Right ventricle myocardium superior (tissue), 1 donor: Measurements from ENCODE around the gene RNF144B. TPM values are rescaled to one million over a fixed set of nuclear protein-coding genes. Genes with fewer than 3 reads are reported as not detected.

ENCODE experiments used
- ATAC-seq: fragments of 200-7000 bp; cut with Tn5 transposase; one replicate; pipeline ENCODE4 v1.9.1; 2020; ENCODE audit warnings: mild to moderate bottlenecking; ENCODE audit not compliant: poor library complexity
- DNase-seq: peaks from one replicate; pipeline ENCODE4 v3.0.0-alpha.2; 2020
- intact Hi-C: fragments of 100-400 bp; cut with DNase I; formaldehyde crosslinking; loops from one replicate; pipeline ENCODE4 v1.11.2; 2022
- total RNA-seq: library from RNA; stranded (reverse); fragmentation: NEBNext Ultra II Directional; extraction: Animal tissue kit (Norgen Biotek cat#: 25700); gene quantifications from one replicate; pipeline ENCODE4 v1.2.1, GENCODE V29; 2021
- donor health status: DM: no; HTN: yes; CAD: no; lungs with severe emphysema.

Gene RNF144B
- total RNA-seq, 1 donor from 2014 or later, result 17.1 TPM

DNA sequence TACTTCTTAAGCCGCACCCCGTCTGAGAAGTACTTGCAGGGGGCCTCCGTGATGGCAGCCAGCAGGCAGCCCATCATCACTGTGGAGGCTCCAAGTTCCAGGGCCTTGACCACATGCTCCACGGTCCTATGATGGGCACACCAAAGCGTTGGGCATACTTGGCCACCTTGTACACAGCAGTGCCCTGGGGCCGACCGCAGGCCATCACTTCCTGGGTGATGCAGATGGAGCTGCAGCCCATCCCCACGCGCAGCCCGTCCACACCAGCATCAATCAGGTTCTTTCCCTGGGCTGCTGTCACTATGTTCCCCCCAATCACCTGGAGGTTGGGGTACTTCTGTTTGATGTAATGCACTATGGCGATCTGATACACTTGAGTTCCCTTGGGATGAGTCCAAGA is 19.8 kb upstream of the RNF144B start:
- intact Hi-C loops, result no loop called here
- ATAC-seq (no peak), DNase-seq (no peak)

DNA sequence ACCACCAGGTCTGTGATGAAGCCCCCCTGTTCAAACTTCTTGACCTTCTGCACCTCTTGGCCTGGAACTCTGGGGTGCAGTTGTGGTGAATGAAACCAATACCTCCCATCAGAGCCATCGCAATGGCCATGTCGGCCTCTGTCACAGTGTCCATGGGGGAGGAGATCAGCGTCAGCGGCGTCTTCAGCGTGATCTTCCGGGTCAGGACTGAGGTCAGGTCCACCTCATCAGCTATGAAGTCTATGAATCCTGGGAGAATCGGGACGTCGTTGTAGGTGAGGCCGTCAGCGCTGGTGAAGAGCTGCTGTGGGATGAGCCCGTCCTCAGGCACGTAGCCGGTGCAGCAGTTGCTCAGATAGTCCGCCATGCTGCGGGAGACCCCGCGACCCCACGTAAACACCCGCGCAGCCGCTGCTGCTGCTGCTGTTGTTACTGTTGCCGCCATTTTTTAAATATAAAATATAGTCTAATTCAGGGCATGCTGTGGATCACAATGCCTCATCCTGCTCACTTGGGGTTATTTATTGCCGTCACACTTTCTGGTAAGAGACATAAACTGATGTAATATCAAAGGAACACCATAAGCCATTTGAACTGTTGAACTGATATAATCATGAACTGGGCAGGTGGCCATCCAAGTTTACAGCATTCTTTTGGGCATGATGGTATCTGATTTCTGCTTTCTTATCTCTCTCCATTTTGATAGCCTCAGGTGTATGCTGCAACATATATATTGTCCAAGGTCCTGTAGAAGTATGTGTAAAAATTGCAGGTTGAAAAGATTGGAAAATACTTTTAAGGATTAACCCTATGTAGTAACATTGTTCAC is 18.7 kb upstream of the RNF144B start:
- intact Hi-C loops, result no loop called here
- no peak for ATAC-seq
- DNase-seq, result no peak

DNA sequence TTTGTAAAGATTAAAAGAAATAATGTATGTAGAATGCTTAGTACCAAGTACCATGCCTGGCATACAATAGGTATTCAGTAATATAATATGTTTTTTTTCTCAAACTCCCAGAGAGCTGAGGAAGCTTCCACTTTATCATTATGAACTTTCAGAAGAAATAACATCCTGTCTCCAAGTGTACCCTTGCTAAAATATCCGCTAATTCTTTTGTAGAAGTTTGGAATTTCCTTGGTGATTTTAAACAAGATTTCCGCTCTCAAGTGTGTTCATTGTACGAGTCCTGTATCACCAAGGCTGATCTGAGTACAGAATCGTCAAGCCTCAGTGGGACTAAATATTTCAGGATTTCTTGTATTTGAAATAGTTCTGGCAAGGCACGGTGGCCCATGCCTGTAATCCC is 16.1 kb upstream of the RNF144B start:
- intact Hi-C loops, result no loop called here
- ATAC-seq, result peak; percentile 29
- no peak for DNase-seq

DNA sequence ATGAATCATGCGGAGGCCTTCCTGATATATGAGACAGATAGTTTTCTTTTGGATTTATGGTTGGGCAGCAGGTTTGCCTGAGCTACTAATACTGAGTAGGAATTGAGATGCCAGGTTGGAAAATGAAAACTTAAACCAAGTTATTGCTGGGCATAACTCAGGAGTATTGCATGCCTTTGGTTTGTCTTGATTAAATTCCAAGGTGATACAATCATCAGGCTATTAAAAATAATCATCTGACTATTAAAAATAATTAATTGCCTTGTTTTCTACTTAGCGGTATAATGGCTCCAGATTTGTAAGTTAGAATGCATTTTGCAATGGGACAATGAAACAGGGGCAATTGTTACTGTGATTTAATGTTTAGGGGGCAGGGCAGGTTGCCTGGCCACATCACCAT is 15.5 kb upstream of the RNF144B start:
- intact Hi-C loops, result no loop called here
- no peak for ATAC-seq
- no peak for DNase-seq

DNA sequence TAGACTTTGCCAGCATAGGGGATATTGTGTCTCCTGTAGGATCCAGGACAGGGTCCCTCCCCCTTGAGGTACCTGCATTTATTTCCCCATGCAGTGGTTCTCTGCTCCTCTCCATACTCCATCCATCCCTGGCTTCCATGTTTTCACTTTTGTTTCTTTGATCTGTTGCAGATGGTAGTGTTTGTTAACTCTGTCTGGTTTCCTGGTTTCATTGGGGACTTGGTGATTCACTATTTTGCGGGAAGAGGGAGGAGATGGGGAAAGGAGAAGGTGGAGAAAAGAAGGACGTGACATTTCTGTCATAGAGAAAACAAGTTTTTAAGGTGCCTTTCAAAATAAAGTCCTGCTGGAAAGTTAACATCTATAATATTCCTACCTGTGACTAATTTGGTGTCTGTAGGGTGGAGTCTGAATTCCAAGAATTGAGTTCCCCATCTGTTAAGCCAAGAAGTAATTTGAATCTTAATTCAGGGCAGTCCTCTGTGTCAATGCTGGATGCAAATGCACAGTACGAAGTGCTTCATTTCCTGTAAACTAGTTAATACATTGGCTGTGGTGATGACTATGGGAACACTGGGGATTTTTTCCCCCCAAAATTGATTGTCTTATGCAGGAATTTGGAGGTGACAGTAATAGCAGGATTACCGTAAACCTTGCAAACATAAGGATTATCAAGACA is 6.9 kb upstream of the RNF144B start:
- ATAC-seq (no peak), DNase-seq (no peak)
- intact Hi-C loops, result no loop called here

DNA sequence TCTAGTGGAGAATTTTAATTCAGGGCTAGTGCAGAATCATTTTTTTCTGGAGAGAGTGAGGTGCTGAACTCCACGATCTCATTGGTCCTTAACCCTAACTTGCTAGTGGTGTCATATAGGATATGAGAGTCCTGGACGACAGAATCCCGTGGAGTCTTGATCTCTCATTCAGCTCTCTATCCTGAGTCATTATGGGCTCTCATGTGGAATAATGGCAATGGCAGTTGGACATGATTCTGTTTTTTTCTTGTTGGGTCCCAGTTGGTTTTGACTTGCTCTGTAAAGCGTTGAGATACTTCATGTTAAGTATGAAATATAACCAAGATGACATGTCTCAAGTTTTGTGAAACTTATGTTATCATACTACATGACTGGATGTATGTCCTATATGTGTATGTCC is 6.3 kb upstream of the RNF144B start:
- DNase-seq (no peak), ATAC-seq (no peak)
- intact Hi-C loops, result no loop called here

DNA sequence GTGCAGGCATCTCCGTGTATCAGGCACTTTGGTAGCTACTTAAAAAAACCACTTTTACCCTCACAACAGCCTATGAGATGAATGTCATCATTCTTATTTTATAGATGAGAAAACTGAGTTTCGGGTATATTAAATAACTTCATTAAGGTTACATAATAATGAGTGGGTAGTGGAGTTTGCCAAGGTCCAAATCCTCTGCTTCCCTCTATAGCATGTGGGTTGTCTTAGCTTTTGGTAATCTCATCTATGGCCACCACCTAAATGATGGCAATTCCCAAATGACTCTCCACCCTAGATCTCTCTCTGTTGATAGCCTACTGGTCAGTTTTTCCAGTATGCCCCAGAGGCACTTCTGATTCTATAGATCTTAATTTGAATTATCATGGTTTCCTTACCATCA is 3.7 kb upstream of the RNF144B start:
- intact Hi-C loops, result no loop called here
- no peak for DNase-seq
- ATAC-seq, result no peak

DNA sequence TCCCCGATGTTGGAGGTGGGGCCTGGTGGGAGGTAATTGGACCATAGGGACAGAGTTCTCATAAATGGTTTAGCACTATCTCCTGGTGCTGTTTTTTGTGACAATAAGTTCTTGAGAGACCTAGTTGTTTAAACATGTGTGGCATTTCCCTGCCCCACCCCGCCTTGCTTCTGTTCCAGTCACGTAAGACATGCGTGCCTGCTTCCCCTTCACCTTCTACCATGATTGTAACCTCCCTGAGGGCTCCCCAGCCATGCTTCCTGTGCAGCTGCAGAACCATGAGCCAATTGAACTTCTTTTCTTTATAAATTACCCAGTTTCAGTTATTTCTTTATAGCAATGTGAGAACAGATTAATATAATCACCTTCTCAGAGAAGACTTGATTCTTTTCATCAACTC is 2.5 kb upstream of the RNF144B start:
- ATAC-seq (no peak), DNase-seq (no peak)
- intact Hi-C loops, result no loop called here

DNA sequence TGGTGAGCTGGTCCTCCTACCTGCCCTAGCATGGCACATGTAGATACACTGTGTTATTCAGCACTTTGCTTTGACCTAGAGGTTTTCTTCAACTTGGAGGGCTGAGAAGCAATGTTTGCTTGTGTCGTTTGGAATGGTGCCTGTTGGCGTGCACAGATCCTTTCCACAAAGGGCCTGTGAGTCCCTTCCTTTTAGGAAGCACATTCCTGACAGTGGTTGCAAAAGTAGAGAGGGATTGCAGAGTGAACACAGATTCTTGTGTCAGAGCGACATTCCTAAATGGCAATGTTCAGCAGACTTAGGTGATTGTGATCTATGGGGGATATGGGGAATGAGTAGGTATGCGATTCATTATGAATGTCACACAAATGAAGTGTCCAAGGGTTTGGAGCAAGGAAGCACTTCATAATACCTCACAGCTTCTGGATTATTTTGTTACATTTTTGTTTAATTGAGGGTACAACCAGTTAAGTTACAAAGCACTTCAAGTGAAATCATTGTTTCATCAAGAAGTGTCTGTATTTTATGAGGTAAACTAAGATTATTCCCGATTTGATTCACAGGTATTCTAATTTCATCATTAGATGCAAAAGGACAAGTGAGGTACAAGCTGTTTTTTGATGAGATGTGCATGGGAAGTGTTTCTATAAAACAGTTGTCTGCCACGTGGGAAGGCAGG is 713 bp upstream of the RNF144B start:
- peak; percentile 18 for ATAC-seq
- no peak for DNase-seq
- intact Hi-C loops, result no loop called here

DNA sequence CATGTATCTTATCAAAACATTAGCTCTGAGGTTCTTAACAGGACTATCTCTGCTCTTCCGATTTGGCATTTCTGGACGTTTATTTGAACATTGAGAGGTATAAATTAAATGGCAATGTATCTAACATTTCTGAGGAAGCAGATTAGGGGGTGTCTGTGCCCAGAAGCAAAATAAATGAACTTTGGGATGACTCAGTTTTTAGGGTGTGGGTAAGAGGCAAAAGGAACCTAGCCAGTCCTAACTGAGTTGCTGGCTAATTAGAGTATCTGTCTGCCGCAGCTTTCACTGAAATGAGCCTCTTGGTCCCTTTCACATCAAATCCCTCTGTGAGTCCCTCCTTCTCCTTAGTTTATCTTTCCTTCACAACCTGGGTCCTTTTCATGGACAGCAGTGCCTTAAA is 1.1 kb downstream of the RNF144B start:
- DNase-seq (no peak), ATAC-seq (no peak)
- intact Hi-C loops, result no loop called here

DNA sequence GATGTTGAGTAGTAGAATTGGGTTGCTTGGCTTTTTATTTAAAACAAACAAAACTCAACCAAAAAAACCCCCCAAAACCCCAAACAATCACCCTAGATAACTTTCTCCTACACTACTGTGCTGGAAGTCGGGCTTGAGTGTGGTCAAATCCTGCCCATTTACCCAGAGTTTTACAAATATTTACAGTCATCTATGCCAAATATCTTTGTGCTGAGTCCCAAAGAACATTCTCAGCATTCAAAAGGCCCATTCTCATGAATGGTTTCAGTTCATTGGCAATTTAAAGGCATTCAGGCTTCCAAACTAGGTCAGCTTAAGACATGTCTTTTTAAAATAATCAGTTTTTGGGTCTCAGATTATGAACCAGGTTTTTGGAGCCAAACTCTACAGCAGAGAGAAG is 1.8 kb downstream of the RNF144B start:
- DNase-seq (no peak), ATAC-seq (no peak)
- intact Hi-C loops, result no loop called here

DNA sequence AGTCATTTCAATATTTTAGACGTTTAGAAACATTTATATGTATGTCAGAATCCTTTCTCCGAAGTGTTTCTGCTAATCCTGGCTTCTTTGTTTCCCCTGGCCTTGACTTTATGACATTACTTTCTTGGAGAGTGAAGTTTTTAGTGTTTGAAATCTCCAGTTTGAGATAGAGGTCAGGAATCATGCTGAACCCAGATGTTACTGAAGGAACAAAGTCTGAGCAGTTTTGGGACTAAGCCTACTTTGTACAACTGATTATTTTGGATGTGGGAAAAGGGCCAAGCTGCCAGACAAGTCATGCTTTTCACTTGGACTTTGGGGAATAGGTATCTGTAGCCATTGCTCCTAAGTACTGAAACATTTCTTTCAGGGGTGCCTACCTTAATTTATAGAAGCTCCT is 2.3 kb downstream of the RNF144B start:
- intact Hi-C loops, result no loop called here
- DNase-seq, result no peak
- ATAC-seq, result no peak

DNA sequence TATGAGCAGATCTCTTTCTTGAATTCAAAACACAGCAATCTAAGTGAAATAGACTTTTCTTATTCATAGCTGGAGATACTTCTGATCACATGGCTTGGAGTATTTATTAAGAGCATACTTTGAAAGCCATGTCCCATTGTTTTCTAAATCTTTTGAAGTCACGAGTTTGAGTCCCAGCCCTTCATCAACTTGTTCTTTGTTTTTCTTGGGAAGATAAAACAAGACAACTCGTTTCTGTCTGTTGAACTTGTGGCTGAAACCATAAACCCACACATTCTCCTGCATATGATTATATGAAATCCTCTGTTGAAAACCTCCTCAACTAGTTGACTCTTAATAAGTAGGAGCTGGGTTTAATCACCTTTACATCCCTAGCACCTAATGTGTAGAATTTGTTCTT is 3.3 kb downstream of the RNF144B start:
- intact Hi-C loops, result no loop called here

DNA sequence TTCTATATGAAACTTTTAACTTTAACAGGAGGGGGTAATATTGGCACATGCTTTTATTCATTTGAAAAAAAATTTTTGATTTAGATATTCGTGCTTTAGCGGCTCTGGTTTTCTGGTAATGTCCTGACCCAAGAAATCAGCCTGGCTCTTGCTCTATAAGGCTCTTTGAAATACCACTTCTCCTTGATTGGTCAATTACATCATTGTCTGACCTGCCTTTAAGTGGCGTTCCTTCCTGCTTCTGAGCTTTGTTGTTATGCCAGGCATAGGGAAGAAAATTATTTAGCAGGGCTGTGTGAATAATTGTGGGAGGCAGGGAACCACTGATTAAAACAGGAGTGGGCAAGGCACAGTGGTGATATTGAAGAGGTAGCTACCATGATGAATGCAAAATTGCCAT is 3.9 kb downstream of the RNF144B start:
- no peak for ATAC-seq
- DNase-seq, result no peak
- intact Hi-C loops, result no loop called here

More for the DNA sequence above, 3.3 kb downstream of the RNF144B start:
- DNase-seq, result no peak
- no peak for ATAC-seq

DNA sequence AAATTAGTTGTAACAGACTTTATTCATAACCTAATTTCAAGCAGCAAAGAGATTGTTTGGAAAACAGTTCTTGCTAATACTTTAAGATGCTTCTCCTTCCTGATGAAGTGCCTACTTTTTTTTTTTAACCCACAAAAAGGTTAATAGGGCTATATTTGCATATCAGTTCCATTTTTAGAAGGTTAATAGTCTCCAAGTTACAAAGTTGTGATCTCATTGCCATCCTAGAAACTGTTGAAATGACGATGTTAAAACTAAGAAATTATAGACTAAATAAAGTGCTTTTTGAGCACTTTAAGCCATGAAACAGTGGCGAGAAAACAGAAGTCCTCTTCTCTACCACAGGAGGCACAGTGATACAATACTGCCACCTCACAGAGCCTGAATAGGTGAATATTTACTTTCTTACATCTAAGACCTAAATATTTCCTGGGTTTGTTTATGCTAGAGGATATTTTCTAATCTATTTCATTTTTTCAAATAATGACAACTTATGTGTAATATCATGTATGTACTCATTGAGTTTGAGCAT is 5.3 kb downstream of the RNF144B start:
- intact Hi-C loops, result no loop called here
- no peak for ATAC-seq
- no peak for DNase-seq

DNA sequence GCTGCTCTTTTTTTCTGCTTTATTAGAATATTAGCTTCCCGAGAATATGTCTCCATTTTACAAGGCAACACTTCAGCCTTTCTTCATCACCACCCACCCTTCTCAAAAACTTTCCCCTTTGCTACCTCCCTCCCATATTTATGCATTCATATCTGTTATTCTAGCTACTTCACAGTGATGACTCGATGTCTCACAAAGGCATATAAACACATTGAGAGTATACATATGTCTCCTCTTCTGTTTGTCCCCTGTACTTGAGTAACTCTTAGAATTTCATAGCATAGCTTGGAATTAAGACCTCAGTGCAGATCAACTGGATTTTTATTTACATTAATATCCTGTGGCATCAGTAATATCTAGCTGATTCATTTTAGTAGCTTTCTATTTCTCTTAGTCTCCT is 6.5 kb downstream of the RNF144B start:
- intact Hi-C loops, result no loop called here
- no peak for DNase-seq
- ATAC-seq, result no peak

DNA sequence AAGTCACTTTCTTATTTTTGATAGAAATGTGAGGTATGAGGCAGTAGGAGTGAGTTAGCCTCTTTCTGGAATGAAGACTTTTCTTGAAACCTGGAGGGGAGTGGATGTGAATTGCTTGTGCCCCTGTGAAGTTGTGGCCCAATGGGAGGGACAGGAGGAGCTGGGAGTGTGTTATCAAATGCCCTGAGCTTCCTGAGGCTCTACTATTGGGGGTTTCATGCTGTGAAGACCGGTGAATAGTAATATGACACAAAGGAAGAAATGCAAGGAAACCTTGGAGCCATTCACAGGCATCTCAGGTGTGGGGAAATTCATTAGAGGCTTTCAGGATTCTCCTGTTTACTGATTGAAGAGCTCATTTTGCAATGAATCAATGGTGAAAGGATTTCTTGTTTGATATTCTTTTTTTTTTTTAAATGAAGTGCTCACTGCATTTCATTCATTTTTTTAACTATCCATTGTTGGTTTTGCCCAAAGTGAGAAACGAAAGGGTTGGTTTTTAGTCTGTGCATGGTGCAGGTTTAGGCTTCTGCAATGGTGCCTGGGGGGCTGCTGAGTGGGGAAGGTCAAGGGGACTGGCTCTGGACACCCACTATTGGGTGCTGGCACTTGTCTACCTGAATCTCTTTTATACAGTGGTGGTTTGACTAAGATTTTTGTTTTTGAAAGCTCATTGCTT is 8.2 kb downstream of the RNF144B start:
- intact Hi-C loops, result no loop called here
- DNase-seq, result no peak
- ATAC-seq, result no peak

DNA sequence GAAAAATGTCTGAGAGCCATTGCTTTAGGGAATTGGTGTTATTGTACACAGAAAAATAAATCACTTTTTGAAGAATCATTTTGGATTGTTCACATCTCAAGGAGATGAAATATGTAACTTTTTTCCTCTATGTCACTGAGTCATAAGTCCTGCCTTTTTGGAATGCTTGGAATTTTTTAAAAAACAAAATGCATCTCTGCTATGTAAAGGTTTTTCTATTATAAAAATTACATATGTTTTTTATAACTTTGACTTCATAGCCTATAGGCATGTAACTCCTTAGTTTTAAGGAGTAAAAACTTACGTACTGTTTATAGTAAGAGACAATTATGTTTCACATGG is 8.7 kb downstream of the RNF144B start:
- ATAC-seq (no peak), DNase-seq (no peak)
- intact Hi-C loops, result no loop called here

DNA sequence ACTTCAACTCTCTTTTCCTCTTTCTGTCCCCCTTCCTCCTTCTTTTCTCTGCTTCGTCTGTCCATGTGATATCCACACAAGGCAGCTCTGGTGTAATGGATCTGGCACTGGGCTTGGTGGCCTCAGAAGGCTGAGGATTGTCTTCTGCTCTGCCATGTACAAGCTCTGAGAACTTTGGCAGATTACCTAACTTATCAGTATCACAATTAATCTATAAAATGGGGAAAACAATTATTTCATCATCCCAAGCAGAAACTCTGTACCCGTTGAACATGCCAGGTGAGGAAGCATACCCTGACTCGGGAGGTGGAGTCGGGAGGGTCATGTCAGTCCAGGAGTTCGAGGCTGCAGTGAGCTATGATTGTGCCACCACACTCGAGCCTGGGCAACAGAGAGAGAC is 10.6 kb downstream of the RNF144B start:
- no peak for ATAC-seq
- intact Hi-C loops, result no loop called here
- no peak for DNase-seq
